K562 (cell line): Measurements from ENCODE around the gene TIMP4. TPM values are rescaled to one million over a fixed set of nuclear protein-coding genes. Genes with fewer than 3 reads are reported as not detected.

Experiments
- ATAC-seq: fragments of 200-7000 bp; cut with Tn5 transposase; 3 replicates; pipeline ENCODE4 v1.9.1; 2020; ENCODE audit warnings: moderate library complexity
- BruUV-seq: library from RNA; stranded (reverse); fragments of 400-500 nt; replicated peaks from 2 replicates; lab custom pipeline; 2021; lab: Mats Ljungman, UMichigan
- CTCF ChIA-PET: fragments of 300-600 bp; formaldehyde crosslinking; extraction: SDS; loops from one replicate; lab custom pipeline; 2021; ENCODE audit warnings: low intra/inter-chr PET ratio; lab: Yijun Ruan, JAX
- POLR2A ChIA-PET: fragments of 300-600, 350-650 bp; sonication (Branson Sonifier 250); formaldehyde crosslinking; extraction: SDS; loops from one replicate; lab custom pipeline; 2021; ENCODE audit warnings: antibody characterized with exemption, inconsistent platforms; lab: Yijun Ruan, JAX
- DNase-seq, 4 experiments: peaks; one replicate each; pipeline versions ENCODE4 v3.0.0 to v3.0.0-alpha.2; 2011 to 2018; ENCODE audit warnings: low spot score in 3 of 4, mixed read lengths in 3 of 4; ENCODE audit errors: extremely low read depth in 1 of 4
- FAIRE-seq: peaks from 2 replicates; lab custom pipeline; 2011; peaks lifted over from hg19 to GRCh38; lab: Jason Lieb, UNC
- H2AFZ ChIP-seq: 2 replicates; pipeline ENCODE4 v1.6.0; 2011; ENCODE audit warnings: low read depth, low read length, control low read depth, inconsistent platforms
- H3K27ac ChIP-seq: fragments of 200-600 bp; 3 replicates; pipeline ENCODE4 v1.8.0; 2011; ENCODE audit warnings: low read depth, mild to moderate bottlenecking, control low read depth, inconsistent platforms, low read length, moderate library complexity, mixed read lengths; ENCODE audit errors: extremely low read depth
- H3K27me3 ChIP-seq, 2 experiments: fragments of 300-600 bp in 1 of 2; 2 replicates in 1 of 2; 3 replicates in 1 of 2; pipeline versions ENCODE4 v1.6.0 to v1.8.0; 2011; ENCODE audit warnings: inconsistent platforms in 2 of 2, low read length in 2 of 2, mild to moderate bottlenecking in 1 of 2, mixed read lengths in 1 of 2, moderate library complexity in 1 of 2; ENCODE audit not compliant: control insufficient read depth in 2 of 2, insufficient read depth in 2 of 2
- H3K36me3 ChIP-seq: fragments of 300-600 bp; 3 replicates; pipeline ENCODE4 v1.8.0; 2011; ENCODE audit warnings: mild to moderate bottlenecking, low read length, inconsistent platforms; ENCODE audit not compliant: control insufficient read depth, insufficient read depth
- H3K4me1 ChIP-seq, 2 experiments: fragments of 200-600 bp in 1 of 2; replicated peaks in 1 of 2; 2 replicates in 1 of 2; 3 replicates in 1 of 2; pipeline versions ENCODE4 v1.5.1 to v1.8.0; 2011; ENCODE audit warnings: inconsistent platforms in 2 of 2, low read length in 2 of 2, mild to moderate bottlenecking in 1 of 2, mixed read lengths in 1 of 2, moderate library complexity in 1 of 2; ENCODE audit not compliant: control insufficient read depth in 2 of 2, insufficient read depth in 2 of 2
- H3K4me2 ChIP-seq: 2 replicates; pipeline ENCODE4 v1.6.1; 2011; ENCODE audit warnings: low read length, control low read depth, inconsistent platforms, mixed read lengths; ENCODE audit not compliant: insufficient read depth
- H3K4me3 ChIP-seq: fragments of 200-600 bp; sonication (generic), shearing (Covaris generic); 2 replicates; pipeline ENCODE4 v1.5.1; 2016; ENCODE audit warnings: control low read depth, inconsistent platforms
- H3K79me2 ChIP-seq: fragments of 200-600 bp; 3 replicates; pipeline ENCODE4 v1.8.0; 2011; ENCODE audit warnings: low read length, inconsistent platforms; ENCODE audit not compliant: control insufficient read depth, insufficient read depth
- H3K9ac ChIP-seq, 2 experiments: 2 replicates each; pipeline versions ENCODE4 v1.6.0 to v1.6.1; 2011; ENCODE audit warnings: low read depth in 2 of 2, low read length in 2 of 2, control low read depth in 1 of 2, inconsistent platforms in 1 of 2, mild to moderate bottlenecking in 1 of 2, mixed read lengths in 1 of 2; ENCODE audit not compliant: insufficient read depth in 1 of 2
- H3K9me1 ChIP-seq: one replicate; pipeline ENCODE4 v1.6.0; 2011; ENCODE audit warnings: inconsistent platforms, mild to moderate bottlenecking, low read length, moderate library complexity; ENCODE audit not compliant: control insufficient read depth, insufficient read depth
- H3K9me3 ChIP-seq: replicated peaks from 2 replicates; pipeline ENCODE4 v1.5.1; 2011; ENCODE audit warnings: low read depth, low read length, inconsistent platforms; ENCODE audit not compliant: control insufficient read depth, insufficient read depth
- H4K20me1 ChIP-seq: replicated peaks from 2 replicates; pipeline ENCODE4 v1.6.1; 2011; ENCODE audit warnings: low read length, inconsistent platforms, mixed read lengths; ENCODE audit not compliant: control insufficient read depth, insufficient read depth
- ARID1B ChIP-seq: fragments of 450-650 bp; IDR thresholded peaks from 2 replicates; pipeline ENCODE4 v1.6.1; 2016; ENCODE audit warnings: antibody characterized with exemption, mild to moderate bottlenecking, inconsistent platforms
- CEBPG ChIP-seq, 3 experiments: fragments of 200-800 bp in 1 of 3; sonication (Bioruptor generic) in 1 of 3; sonication (generic) in 1 of 3; formaldehyde crosslinking in 1 of 3; IDR thresholded peaks in 2 of 3; conservative IDR thresholded peaks in 1 of 3; 2 replicates each; pipeline versions ENCODE4 v1.6.1 to v1.8.0; 2016 to 2022; ENCODE audit warnings: missing compliant biosample characterization in 2 of 3, missing genetic modification characterization in 2 of 3, mild to moderate bottlenecking in 1 of 3, missing genetic modification reagents in 1 of 3
- NFRKB ChIP-seq: fragments of 450-650 bp; IDR thresholded peaks from 2 replicates; pipeline ENCODE4 v1.6.1; 2016; ENCODE audit warnings: low read depth
- SRSF3 ChIP-seq: fragments of 200-400 bp; formaldehyde crosslinking; IDR thresholded peaks from 2 replicates; pipeline ENCODE4 v1.6.1; 2016; ENCODE audit warnings: mild to moderate bottlenecking, low read length, moderate library complexity; ENCODE audit not compliant: insufficient read depth
- TRIM24 ChIP-seq, 2 experiments: fragments of 450-650 bp; IDR thresholded peaks; 2 replicates each; pipeline ENCODE4 v1.6.1; 2016
- WGBS: fragments of 100-300 bp; shearing (Covaris generic); methylation state at CpG from one replicate; pipeline ENCODE4 v1.1.6; 2016; ENCODE audit warnings: low coverage, mixed read lengths; ENCODE audit not compliant: insufficient coverage; ENCODE audit errors: missing lambda C conversion rate; 5-methylcytosine and 5-hydroxymethylcytosine counted together
- in situ Hi-C: fragments of 300-500 bp; cut with MboI; formaldehyde crosslinking; loops from 4 replicates; pipeline ENCODE4 v1.15.0; 2018; ENCODE audit warnings: inconsistent platforms, mixed read lengths
- intact Hi-C: fragments of 100-400 bp; cut with micrococcal nuclease; formaldehyde crosslinking; loops from 2 replicates; pipeline ENCODE4 v1.14.2; 2022
- polyA plus RNA-seq, 8 experiments: library from polyadenylated mRNA; depleted of rRNA in 4 of 8; stranded (reverse) in 5 of 8; unstranded in 3 of 8; fragments of >200 nt; fragmentation: Nextera tagmentation in 2 of 8; fragmentation: Illumina TruSeq in 1 of 8; extraction: Ambion mirVana in 2 of 8; extraction: Trizol in 1 of 8; gene quantifications; 2 replicates each; pipeline versions ENCODE4 v1.2.1 to v1.2.3, GENCODE V29; 2011 to 2014; ENCODE audit warnings: inconsistent platforms in 1 of 8, missing spikeins in 1 of 8
- total RNA-seq, 7 experiments: library from RNA; depleted of rRNA in 6 of 7; stranded (reverse); fragments of >200 nt in 6 of 7; fragmentation: Illumina TruSeq in 2 of 7; extraction: Trizol in 2 of 7; gene quantifications; 2 replicates each; pipeline versions ENCODE4 v1.2.1 to v1.2.3, GENCODE V29; 2011 to 2021; ENCODE audit warnings: low replicate concordance in 1 of 7
- TF ChIP-seq, protein P1 (sequence below): sonication (generic); formaldehyde crosslinking; IDR thresholded peaks from 2 replicates; pipeline ENCODE4 v1.8.1; 2023; ENCODE audit warnings: mild to moderate bottlenecking, missing genetic modification reagents, moderate library complexity

The TIMP4 gene
- total and polyA plus RNA-seq, 9 of the 15 experiments (the other 6 are each of a cell fraction or from before 2014, with no cell fraction given), result 0.03 to 0.07 TPM; not detected in 7

DNA sequence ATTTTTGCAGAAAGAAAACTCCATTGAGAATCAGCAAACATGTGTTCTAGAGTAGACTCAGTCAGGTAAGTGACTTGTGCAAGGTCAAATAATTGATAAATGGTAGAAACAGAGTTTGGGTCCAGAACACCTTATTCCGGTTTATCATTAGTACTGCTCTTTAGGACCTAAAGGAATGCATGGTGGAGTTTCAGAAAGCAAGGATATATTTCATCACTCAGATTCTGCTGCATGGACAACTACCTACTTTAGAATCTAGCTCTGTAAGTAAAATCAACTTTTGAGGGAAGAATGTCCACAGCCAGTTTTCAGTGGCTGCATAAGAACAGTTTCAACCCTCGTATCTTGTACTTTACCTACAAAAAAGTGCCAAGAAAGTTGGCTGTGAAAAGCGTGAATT lies 43.6 kb downstream of the TIMP4 start:
- ChIA-PET POLR2A (no interaction called here), CTCF (no interaction called here)
- no TSS peak for BruUV-seq
- H4K20me1 ChIP-seq, result no peaks in the 10 kb centered on the region
- 1% methylated on average over 3 of the region's 3 CpGs for WGBS
- FAIRE-seq (no peak), DNase-seq (no peak), ATAC-seq (no peak)
- H3K36me3 ChIP-seq, result no peaks in the 10 kb centered on the region
- no peak overlapping the region for H3K4me2 ChIP-seq
- H3K79me2 ChIP-seq, result no peaks in the 10 kb centered on the region
- H3K9me1 ChIP-seq, result no peaks in the 10 kb centered on the region
- no peak overlapping the region for H3K27ac ChIP-seq
- intact Hi-C loops, result no loop called here
- H2AFZ ChIP-seq, result no peak overlapping the region
- in situ Hi-C loops, result no loop called here
- H3K9ac ChIP-seq, result no peak overlapping the region
- no peak overlapping the region for H3K4me3 ChIP-seq
- no peaks in the 10 kb centered on the region for H3K27me3 ChIP-seq
- TF ChIP-seq NFRKB, result no peak
- TF ChIP-seq, protein P1, sequence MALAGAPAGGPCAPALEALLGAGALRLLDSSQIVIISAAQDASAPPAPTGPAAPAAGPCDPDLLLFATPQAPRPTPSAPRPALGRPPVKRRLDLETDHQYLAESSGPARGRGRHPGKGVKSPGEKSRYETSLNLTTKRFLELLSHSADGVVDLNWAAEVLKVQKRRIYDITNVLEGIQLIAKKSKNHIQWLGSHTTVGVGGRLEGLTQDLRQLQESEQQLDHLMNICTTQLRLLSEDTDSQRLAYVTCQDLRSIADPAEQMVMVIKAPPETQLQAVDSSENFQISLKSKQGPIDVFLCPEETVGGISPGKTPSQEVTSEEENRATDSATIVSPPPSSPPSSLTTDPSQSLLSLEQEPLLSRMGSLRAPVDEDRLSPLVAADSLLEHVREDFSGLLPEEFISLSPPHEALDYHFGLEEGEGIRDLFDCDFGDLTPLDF (CRISPR knock-in tag), result no peak
- TF ChIP-seq TRIM24 (IDR thresholded peaks at IDR 0.05), result no peak
- TF ChIP-seq ARID1B, result no peak
- TF ChIP-seq CEBPG (CRISPR knock-in tag; IDR thresholded peaks at IDR 0.05), result no peak
- peak in 1 of 2 experiments; percentile 71; a peak in 2 of 4 replicates for TF ChIP-seq CEBPG (tag; conservative IDR thresholded peaks at IDR 0.05 in 1 of 2, IDR thresholded peaks at IDR 0.05 in 1 of 2)
- no peaks in the 10 kb centered on the region for H3K9me3 ChIP-seq
- no peaks in the 10 kb centered on the region for H3K4me1 ChIP-seq

DNA sequence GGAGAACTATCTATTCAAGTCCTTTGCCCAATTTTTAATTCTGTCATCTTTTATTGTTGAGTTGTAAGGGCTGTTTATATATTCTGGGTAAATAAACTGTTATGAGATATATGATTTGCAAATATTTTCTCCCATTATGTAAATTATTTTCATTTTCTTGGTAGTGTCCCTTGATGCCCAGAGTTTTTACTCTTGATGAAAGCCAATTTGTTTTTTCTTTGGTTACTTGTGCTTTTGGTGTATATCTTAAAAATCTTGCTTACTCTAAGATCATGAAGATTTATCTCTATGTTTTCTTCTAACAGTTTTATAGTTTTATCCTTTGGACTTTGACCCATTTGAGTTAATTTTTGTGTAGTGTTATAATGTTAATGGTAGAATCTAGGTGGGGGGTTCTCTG lies 44.5 kb downstream of the TIMP4 start:
- ATAC-seq, result no peak
- POLR2A ChIA-PET, result no interaction called here
- no peak for TF ChIP-seq SRSF3

More for the DNA sequence above, 44.5 kb downstream of the TIMP4 start:
- no TSS peak for BruUV-seq
- no peak overlapping the region for H2AFZ ChIP-seq
- no peak overlapping the region for H3K4me3 ChIP-seq
- FAIRE-seq (no peak), DNase-seq (no peak)
- intact Hi-C loops, result no loop called here
- no peaks in the 10 kb centered on the region for H3K4me1 ChIP-seq
- H3K36me3 ChIP-seq, result no peaks in the 10 kb centered on the region
- no peaks in the 10 kb centered on the region for H4K20me1 ChIP-seq
- no peak overlapping the region for H3K4me2 ChIP-seq
- no peak overlapping the region for H3K27ac ChIP-seq
- no peaks in the 10 kb centered on the region for H3K9me3 ChIP-seq
- no peaks in the 10 kb centered on the region for H3K27me3 ChIP-seq
- H3K79me2 ChIP-seq, result no peaks in the 10 kb centered on the region
- no peak overlapping the region for H3K9ac ChIP-seq
- CTCF ChIA-PET, result no interaction called here
- H3K9me1 ChIP-seq, result no peaks in the 10 kb centered on the region
- in situ Hi-C loops, result no loop called here
